ENCODE data around the gene MT1F.
"Not testable (repeated sequence)": the region's sequence is repeated elsewhere in the genome, so short reads cannot be mapped to it uniquely, and the experiment has no call there.

MT1F gene

GRCh38 chr16:56672171-56672570 is 14.4 kb downstream of the MT1F start:
- Histone ChIP-seq H3K27me3 (ENCODE audit: control insufficient read depth in 2 of 2, insufficient read depth in 2 of 2, low read length in 2 of 2) (peaks cover 17 to 42% of the 10 kb centered on the region in 2 donors), H3K4me1 (ENCODE audit: control insufficient read depth in 2 of 2, insufficient read depth in 2 of 2, low read length in 2 of 2) (peaks cover 23 to 27% of the 10 kb centered on the region in 2 donors)
- H3K27ac ChIP-seq (ENCODE audit: low read depth in 2 of 2, low read length in 2 of 2); H3K36me3 ChIP-seq (ENCODE audit: control insufficient read depth in 2 of 2, insufficient read depth in 2 of 2, low read length in 2 of 2); H3K4me3 ChIP-seq (ENCODE audit: low read length in 2 of 2); H3K9ac ChIP-seq (ENCODE audit: low read depth in 1 of 2, low read length in 2 of 2); H3K9me3 ChIP-seq (ENCODE audit: control insufficient read depth in 2 of 2, low read length in 2 of 2): not testable (repeated sequence)

DNA sequence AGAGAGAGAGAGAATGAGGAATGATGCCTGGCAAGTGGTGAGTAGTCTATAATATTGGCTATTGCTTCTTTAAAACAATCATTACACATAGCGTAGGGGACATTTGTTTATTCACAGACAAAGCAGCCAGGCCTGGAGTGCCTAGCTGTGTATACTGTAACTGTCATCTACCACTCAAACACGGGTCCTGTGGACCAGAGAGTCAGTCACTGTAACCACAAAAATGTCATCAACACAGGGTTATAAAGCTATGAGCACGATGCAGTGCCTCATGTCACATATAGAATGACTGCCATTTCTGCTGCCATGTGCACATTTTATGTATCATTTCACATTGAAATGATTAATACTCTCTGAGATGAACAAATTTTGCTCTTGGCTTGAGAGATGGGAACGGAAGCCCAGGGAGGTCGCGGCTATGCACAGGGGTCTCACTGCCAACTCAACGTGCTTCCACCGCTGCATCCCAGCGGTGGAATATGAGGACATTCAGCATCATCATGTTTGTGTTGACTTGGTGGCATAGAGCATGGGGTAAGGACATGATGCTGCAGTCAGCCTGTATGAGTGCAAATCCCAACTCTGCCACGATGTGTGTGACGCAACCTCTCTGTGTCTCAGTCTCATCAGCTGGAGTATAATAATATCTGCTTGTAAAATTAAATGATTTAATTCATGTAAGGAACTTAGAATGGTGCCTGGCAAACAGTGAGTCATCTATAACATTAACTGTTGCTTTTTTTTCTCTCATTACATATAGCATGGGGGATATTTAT is 15.2 kb downstream of the MT1F start:
- H3K9ac ChIP-seq (ENCODE audit: low read depth in 1 of 2, low read length in 2 of 2): peak overlapping the region in 1 of 2 donors; percentile 19
- H3K36me3 ChIP-seq (ENCODE audit: control insufficient read depth in 2 of 2, insufficient read depth in 2 of 2, low read length in 2 of 2): no peaks in the 10 kb centered on the region
- no peak overlapping the region for H3K4me3 ChIP-seq (ENCODE audit: low read length in 2 of 2)
- peaks cover 21% of the 10 kb centered on the region in 2 donors for H3K4me1 ChIP-seq (ENCODE audit: control insufficient read depth in 2 of 2, insufficient read depth in 2 of 2, low read length in 2 of 2)
- no peaks in the 10 kb centered on the region for H3K9me3 ChIP-seq (ENCODE audit: control insufficient read depth in 2 of 2, low read length in 2 of 2)
- peaks cover 17 to 38% of the 10 kb centered on the region in 2 donors for H3K27me3 ChIP-seq (ENCODE audit: control insufficient read depth in 2 of 2, insufficient read depth in 2 of 2, low read length in 2 of 2)
- H3K27ac ChIP-seq (ENCODE audit: low read depth in 2 of 2, low read length in 2 of 2): no peak overlapping the region

DNA sequence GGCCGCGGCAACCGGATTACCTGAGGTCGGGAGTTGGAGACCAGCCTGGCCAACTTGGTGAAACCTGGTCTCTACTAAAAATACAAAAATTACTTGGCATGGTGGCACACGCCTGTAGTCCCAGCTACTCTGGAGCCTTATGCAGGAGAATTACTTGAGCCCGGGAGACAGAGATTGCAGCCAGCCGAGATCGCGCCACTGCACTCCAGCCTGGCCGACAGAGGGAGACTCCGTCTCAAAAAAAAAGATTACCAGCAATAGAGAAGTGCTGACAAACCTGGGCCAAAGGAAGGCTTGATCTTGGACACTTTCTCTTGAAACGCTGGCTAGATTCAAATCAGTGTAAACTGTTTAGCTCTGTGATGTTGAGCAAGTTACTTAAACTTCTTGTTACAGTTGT is 16.2 kb downstream of the MT1F start:
- no peaks in the 10 kb centered on the region for H3K36me3 ChIP-seq (ENCODE audit: control insufficient read depth in 2 of 2, insufficient read depth in 2 of 2, low read length in 2 of 2)
- no peaks in the 10 kb centered on the region for H3K9me3 ChIP-seq (ENCODE audit: control insufficient read depth in 2 of 2, low read length in 2 of 2)
- H3K27me3 ChIP-seq (ENCODE audit: control insufficient read depth in 2 of 2, insufficient read depth in 2 of 2, low read length in 2 of 2): peaks cover 9 to 29% of the 10 kb centered on the region in 2 donors
- no peak overlapping the region for H3K27ac ChIP-seq (ENCODE audit: low read depth in 2 of 2, low read length in 2 of 2)
- peaks cover 12 to 13% of the 10 kb centered on the region in 2 donors for H3K4me1 ChIP-seq (ENCODE audit: control insufficient read depth in 2 of 2, insufficient read depth in 2 of 2, low read length in 2 of 2)
- no peak overlapping the region for H3K4me3 ChIP-seq (ENCODE audit: low read length in 2 of 2)
- no peak overlapping the region for H3K9ac ChIP-seq (ENCODE audit: low read depth in 1 of 2, low read length in 2 of 2)

- H3K9ac ChIP-seq (ENCODE audit: low read depth in 1 of 2, low read length in 2 of 2); H3K4me3 ChIP-seq (ENCODE audit: low read length in 2 of 2); H3K36me3 ChIP-seq (ENCODE audit: control insufficient read depth in 2 of 2, insufficient read depth in 2 of 2, low read length in 2 of 2); H3K27ac ChIP-seq (ENCODE audit: low read depth in 2 of 2, low read length in 2 of 2); H3K4me1 ChIP-seq (ENCODE audit: control insufficient read depth in 2 of 2, insufficient read depth in 2 of 2, low read length in 2 of 2); H3K9me3 ChIP-seq (ENCODE audit: control insufficient read depth in 2 of 2, low read length in 2 of 2): not testable (repeated sequence)
- H3K27me3 ChIP-seq (ENCODE audit: control insufficient read depth in 2 of 2, insufficient read depth in 2 of 2, low read length in 2 of 2): peaks cover 3 to 24% of the 10 kb centered on the region in 2 donors
Measured at GRCh38 chr16:56674570-56674969, 16.8 kb downstream of the MT1F start.

DNA sequence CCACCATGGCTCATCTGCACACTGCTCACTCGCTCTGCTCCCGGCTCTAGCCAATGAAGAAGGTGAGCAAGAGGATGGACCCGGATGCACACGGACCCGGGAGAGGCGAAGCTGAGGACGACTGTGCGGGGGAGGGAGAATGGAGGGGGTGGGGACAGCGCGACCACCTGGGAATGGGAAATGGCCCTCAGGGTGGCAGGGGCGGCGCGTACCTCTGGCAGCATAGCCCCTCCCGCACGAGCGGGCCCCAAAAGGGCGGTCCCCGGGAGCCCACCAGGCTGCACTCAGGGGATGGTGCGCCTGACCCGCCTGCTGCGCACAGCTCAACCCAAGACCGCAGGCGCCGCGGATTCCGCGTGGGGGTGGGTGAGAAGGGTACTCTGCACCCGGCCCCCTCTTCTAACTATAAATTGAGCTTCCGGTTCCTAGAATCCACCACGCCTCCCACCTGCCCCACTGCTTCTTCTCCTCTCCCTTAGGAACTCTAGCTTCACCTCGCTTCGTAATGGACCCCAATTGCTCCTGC is 18.0 kb downstream of the MT1F start:
- no peaks in the 10 kb centered on the region for H3K36me3 ChIP-seq (ENCODE audit: control insufficient read depth in 2 of 2, insufficient read depth in 2 of 2, low read length in 2 of 2)
- H3K27me3 ChIP-seq (ENCODE audit: control insufficient read depth in 2 of 2, insufficient read depth in 2 of 2, low read length in 2 of 2): peaks cover 0 to 14% of the 10 kb centered on the region in 2 donors
- peak overlapping the region; percentile 32 to 57 for H3K9ac ChIP-seq (ENCODE audit: low read depth in 1 of 2, low read length in 2 of 2)
- H3K27ac ChIP-seq (ENCODE audit: low read depth in 2 of 2, low read length in 2 of 2): no peak overlapping the region
- H3K4me1 ChIP-seq (ENCODE audit: control insufficient read depth in 2 of 2, insufficient read depth in 2 of 2, low read length in 2 of 2): no peaks in the 10 kb centered on the region
- H3K9me3 ChIP-seq (ENCODE audit: control insufficient read depth in 2 of 2, low read length in 2 of 2): no peaks in the 10 kb centered on the region
- peak overlapping the region; percentile 42 to 71 for H3K4me3 ChIP-seq (ENCODE audit: low read length in 2 of 2)

DNA sequence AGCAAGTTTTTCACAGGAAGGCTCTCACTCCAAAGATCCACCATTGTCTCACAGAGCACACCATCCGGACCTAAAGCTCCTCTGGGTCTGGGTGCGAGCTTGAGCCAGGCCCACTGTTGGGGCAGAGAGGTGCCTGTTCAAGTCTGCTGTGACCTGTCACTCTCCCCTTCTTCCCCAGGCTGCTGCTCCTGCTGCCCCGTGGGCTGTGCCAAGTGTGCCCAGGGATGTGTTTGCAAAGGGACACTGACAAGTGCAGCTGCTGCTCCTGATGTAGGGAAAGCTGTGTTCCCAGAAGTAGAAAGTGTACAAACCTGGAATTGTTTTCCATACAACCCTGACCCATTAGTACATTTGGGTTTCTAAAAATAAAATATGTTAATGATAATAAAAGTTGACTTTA is 19.7 kb downstream of the MT1F start:
- Histone ChIP-seq H3K36me3 (ENCODE audit: control insufficient read depth in 2 of 2, insufficient read depth in 2 of 2, low read length in 2 of 2) (no peaks in the 10 kb centered on the region), H3K27ac (ENCODE audit: low read depth in 2 of 2, low read length in 2 of 2) (no peak overlapping the region), H3K4me1 (ENCODE audit: control insufficient read depth in 2 of 2, insufficient read depth in 2 of 2, low read length in 2 of 2) (peaks cover 4 to 5% of the 10 kb centered on the region in 2 donors), H3K4me3 (ENCODE audit: low read length in 2 of 2) (no peak overlapping the region), H3K27me3 (ENCODE audit: control insufficient read depth in 2 of 2, insufficient read depth in 2 of 2, low read length in 2 of 2) (peaks cover 0 to 13% of the 10 kb centered on the region in 2 donors), H3K9ac (ENCODE audit: low read depth in 1 of 2, low read length in 2 of 2) (no peak overlapping the region), H3K9me3 (ENCODE audit: control insufficient read depth in 2 of 2, low read length in 2 of 2) (no peaks in the 10 kb centered on the region)

DNA sequence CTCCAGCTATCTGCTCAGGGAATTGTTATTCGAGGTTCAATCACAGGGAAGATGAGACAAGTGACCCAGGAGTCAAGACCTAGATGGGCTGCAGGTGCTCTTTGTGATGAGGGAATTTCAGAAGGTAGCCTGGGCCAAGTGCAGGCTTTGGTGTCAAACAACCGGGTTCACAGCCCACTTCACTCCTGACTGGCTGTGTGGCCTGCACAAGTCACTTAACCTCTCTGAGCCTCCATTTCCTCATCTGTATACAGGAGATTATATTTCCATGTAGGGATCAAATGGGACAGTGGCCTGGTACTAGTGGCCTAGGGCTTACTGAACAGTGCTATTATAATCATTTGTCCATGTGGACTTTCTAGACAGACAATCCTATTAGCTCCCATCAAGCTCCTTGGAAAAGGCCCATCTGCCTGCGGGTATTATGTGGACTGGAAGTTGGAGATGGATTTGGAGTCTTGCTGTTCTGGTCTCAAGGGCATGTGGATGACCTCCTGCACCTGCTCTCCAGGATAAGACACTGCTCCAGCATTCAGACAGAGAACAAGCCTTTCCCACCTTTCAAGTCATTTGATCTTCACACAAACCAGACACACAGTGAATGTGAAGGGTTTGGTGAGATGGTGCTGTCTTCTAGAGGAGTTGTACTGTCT is 21.4 kb downstream of the MT1F start:
- Histone ChIP-seq H3K27ac (ENCODE audit: low read depth in 2 of 2, low read length in 2 of 2) (no peak overlapping the region), H3K4me1 (ENCODE audit: control insufficient read depth in 2 of 2, insufficient read depth in 2 of 2, low read length in 2 of 2) (peaks cover 17% of the 10 kb centered on the region in 2 donors)

DNA sequence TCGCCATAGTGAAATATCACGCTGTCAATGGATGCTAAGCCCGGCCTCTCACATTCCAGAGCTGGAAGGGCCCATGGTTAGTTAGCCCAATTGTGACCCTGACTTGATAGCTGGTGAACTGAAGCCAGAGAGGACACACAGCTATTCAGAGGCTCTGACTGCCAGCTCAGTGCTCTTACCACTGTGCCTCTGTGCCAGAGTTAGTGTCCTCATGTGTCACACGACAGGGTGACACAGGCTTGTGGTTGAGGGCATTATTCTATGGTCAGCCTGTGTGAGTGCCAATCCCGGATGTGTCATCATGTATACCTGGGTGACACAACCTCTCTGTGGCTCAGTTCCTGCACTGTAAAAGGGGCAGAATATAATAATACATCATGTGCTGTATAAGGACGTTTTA is 22.1 kb downstream of the MT1F start:
- no peak overlapping the region for H3K9ac ChIP-seq (ENCODE audit: low read depth in 1 of 2, low read length in 2 of 2)
- peaks cover 0 to 7% of the 10 kb centered on the region in 2 donors for H3K27me3 ChIP-seq (ENCODE audit: control insufficient read depth in 2 of 2, insufficient read depth in 2 of 2, low read length in 2 of 2)
- H3K4me1 ChIP-seq (ENCODE audit: control insufficient read depth in 2 of 2, insufficient read depth in 2 of 2, low read length in 2 of 2): peaks cover 17% of the 10 kb centered on the region in 2 donors
- H3K4me3 ChIP-seq (ENCODE audit: low read length in 2 of 2): no peak overlapping the region
- no peaks in the 10 kb centered on the region for H3K36me3 ChIP-seq (ENCODE audit: control insufficient read depth in 2 of 2, insufficient read depth in 2 of 2, low read length in 2 of 2)
- no peaks in the 10 kb centered on the region for H3K9me3 ChIP-seq (ENCODE audit: control insufficient read depth in 2 of 2, low read length in 2 of 2)
- H3K27ac ChIP-seq (ENCODE audit: low read depth in 2 of 2, low read length in 2 of 2): no peak overlapping the region

More for the DNA sequence above, 21.4 kb downstream of the MT1F start:
- H3K9ac ChIP-seq (ENCODE audit: low read depth in 1 of 2, low read length in 2 of 2): no peak overlapping the region
- peaks cover 0 to 7% of the 10 kb centered on the region in 2 donors for H3K27me3 ChIP-seq (ENCODE audit: control insufficient read depth in 2 of 2, insufficient read depth in 2 of 2, low read length in 2 of 2)
- no peaks in the 10 kb centered on the region for H3K9me3 ChIP-seq (ENCODE audit: control insufficient read depth in 2 of 2, low read length in 2 of 2)
- H3K4me3 ChIP-seq (ENCODE audit: low read length in 2 of 2): no peak overlapping the region
- H3K36me3 ChIP-seq (ENCODE audit: control insufficient read depth in 2 of 2, insufficient read depth in 2 of 2, low read length in 2 of 2): no peaks in the 10 kb centered on the region

DNA sequence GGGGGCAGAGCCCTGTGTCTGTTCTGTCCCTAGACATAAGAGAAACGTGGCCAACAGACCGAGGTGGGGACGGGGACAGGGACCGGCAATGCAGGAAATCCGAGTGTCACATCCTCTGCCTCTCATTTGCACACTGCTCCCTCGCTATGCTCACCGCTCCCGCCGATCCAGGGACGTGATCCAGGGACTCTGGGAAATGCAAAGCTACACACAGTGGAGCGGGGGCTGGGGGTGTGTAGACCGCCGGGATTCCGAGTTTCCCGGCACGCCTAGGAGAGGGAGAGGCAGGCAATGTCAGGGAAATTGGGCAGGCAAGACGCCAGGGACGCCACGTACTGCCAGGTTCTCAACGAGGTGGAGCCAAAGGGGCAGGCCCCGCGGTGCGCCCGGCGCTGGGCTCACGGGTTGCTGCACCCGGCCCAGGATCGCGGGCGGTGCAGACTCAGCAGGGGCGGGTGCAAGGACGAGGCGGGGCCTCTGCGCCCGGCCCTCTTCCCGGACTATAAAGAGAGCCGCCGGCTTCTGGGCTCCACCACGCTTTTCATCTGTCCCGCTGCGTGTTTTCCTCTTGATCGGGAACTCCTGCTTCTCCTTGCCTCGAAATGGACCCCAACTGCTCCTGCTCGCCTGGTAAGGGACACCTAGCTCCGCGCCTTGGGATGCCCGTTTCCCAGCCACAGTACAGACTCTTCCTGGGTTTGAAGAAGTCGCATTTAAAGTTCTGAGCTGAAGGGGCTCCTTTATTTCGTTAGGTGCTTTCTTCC is 24.4 kb downstream of the MT1F start, which contains the start of gene MT1X:
Gene MT1X (plus strand): TSS at position 532 of the 764 bp plus-strand sequence. CDS start 71 bp downstream, at position 603.
- Histone ChIP-seq H3K4me3 (ENCODE audit: low read length in 2 of 2) (peak within 1 kb of the TSS; percentile 82 to 94), H3K9ac (ENCODE audit: low read depth in 1 of 2, low read length in 2 of 2) (peak within 1 kb of the TSS; percentile 86 to 94), H3K36me3 (ENCODE audit: control insufficient read depth in 2 of 2, insufficient read depth in 2 of 2, low read length in 2 of 2) (no peaks in the 10 kb centered on the region), H3K27me3 (ENCODE audit: control insufficient read depth in 2 of 2, insufficient read depth in 2 of 2, low read length in 2 of 2) (no peaks in the 10 kb centered on the region), H3K4me1 (ENCODE audit: control insufficient read depth in 2 of 2, insufficient read depth in 2 of 2, low read length in 2 of 2) (peaks cover 17% of the 10 kb centered on the region in 2 donors), H3K27ac (ENCODE audit: low read depth in 2 of 2, low read length in 2 of 2) (peak within 1 kb of the TSS; percentile 80 to 84), H3K9me3 (ENCODE audit: control insufficient read depth in 2 of 2, low read length in 2 of 2) (no peaks in the 10 kb centered on the region)
